GM23338 (cell line): ENCODE results near the gene SLC6A18. TPM values are rescaled to one million over a fixed set of nuclear protein-coding genes. Genes with fewer than 3 reads are reported as not detected.

Source experiments
- ATAC-seq: fragments of 200-7000 bp; cut with Tn5 transposase; 3 replicates; pipeline ENCODE4 v1.9.1; 2020
- DNase-seq: peaks from one replicate; pipeline ENCODE4 v3.0.0-alpha.2; 2015; ENCODE audit warnings: low spot score
- H2AFZ ChIP-seq: fragments of 200-600 bp; sonication (generic); 2 replicates; pipeline ENCODE4 v1.8.0; 2016; ENCODE audit warnings: antibody characterized with exemption, mild to moderate bottlenecking, moderate library complexity
- H3F3A ChIP-seq: fragments of 200-600 bp; sonication (generic); replicated peaks from 2 replicates; pipeline ENCODE4 v1.8.0; 2017; ENCODE audit warnings: antibody characterized with exemption, mixed run types, low read depth
- H3K27ac ChIP-seq: fragments of 200-600 bp; sonication (generic); 2 replicates; pipeline ENCODE4 v1.6.1; 2016; ENCODE audit warnings: low read depth
- H3K27me3 ChIP-seq: fragments of 200-600 bp; sonication (generic); 2 replicates; pipeline ENCODE4 v1.8.0; 2016; ENCODE audit warnings: mild to moderate bottlenecking, mixed run types, moderate library complexity; ENCODE audit not compliant: insufficient read depth
- H3K36me3 ChIP-seq: fragments of 200-600 bp; sonication (generic); 2 replicates; pipeline ENCODE4 v1.8.0; 2016; ENCODE audit warnings: mild to moderate bottlenecking; ENCODE audit not compliant: insufficient read depth
- H3K4me1 ChIP-seq: fragments of 200-600 bp; sonication (generic); 2 replicates; pipeline ENCODE4 v1.8.0; 2016; ENCODE audit warnings: mild to moderate bottlenecking, moderate library complexity; ENCODE audit not compliant: insufficient read depth
- H3K4me2 ChIP-seq: fragments of 200-600 bp; sonication (generic); 2 replicates; pipeline ENCODE4 v1.7.1; 2017; ENCODE audit warnings: mixed run types
- H3K4me3 ChIP-seq: fragments of 200-600 bp; sonication (generic); 2 replicates; pipeline ENCODE4 v1.6.1; 2016; ENCODE audit warnings: mixed run types
- H3K79me2 ChIP-seq: fragments of 200-600 bp; sonication (generic); replicated peaks from 2 replicates; pipeline ENCODE4 v1.8.0; 2017; ENCODE audit warnings: mild to moderate bottlenecking; ENCODE audit not compliant: insufficient read depth
- H3K9me2 ChIP-seq: fragments of 200-600 bp; sonication (generic); 2 replicates; pipeline ENCODE4 v1.8.0; 2017; ENCODE audit not compliant: insufficient read depth
- H4K20me1 ChIP-seq: fragments of 200-600 bp; sonication (generic); replicated peaks from 2 replicates; pipeline ENCODE4 v1.8.0; 2017; ENCODE audit warnings: mild to moderate bottlenecking; ENCODE audit not compliant: insufficient read depth
- H3K27ac Mint-ChIP-seq: 2 replicates; pipeline ENCODE4 v1.8.0; 2020; ENCODE audit warnings: inconsistent platforms, mild to moderate bottlenecking, moderate library complexity, mixed read lengths
- H3K27me3 Mint-ChIP-seq: 3 replicates; pipeline ENCODE4 v1.8.0; 2022; ENCODE audit warnings: low read depth, mild to moderate bottlenecking, moderate library complexity, mixed read lengths, inconsistent platforms; ENCODE audit not compliant: insufficient read depth, poor library complexity
- H3K36me3 Mint-ChIP-seq: 3 replicates; pipeline ENCODE4 v1.8.0; 2021; ENCODE audit warnings: low read depth, mild to moderate bottlenecking, inconsistent platforms, moderate library complexity, mixed read lengths
- H3K4me1 Mint-ChIP-seq: 3 replicates; pipeline ENCODE4 v1.8.0; 2020; ENCODE audit warnings: mild to moderate bottlenecking, inconsistent platforms, mixed read lengths
- H3K4me3 Mint-ChIP-seq: 3 replicates; pipeline ENCODE4 v1.8.0; 2021; ENCODE audit warnings: moderate library complexity, mild to moderate bottlenecking, inconsistent platforms, mixed read lengths
- H3K9me3 Mint-ChIP-seq: 3 replicates; pipeline ENCODE4 v1.8.0; 2020; ENCODE audit warnings: moderate library complexity, mild to moderate bottlenecking, inconsistent platforms, mixed read lengths
- CREB1 ChIP-seq: fragments of 250-450 bp; sonication (Bioruptor Pico); IDR thresholded peaks from 2 replicates; pipeline ENCODE4 v1.5.0; 2020; ENCODE audit warnings: low read depth, mild to moderate bottlenecking, moderate library complexity
- EZH2 ChIP-seq: fragments of 200-600 bp; sonication (generic); IDR thresholded peaks from one replicate; pipeline ENCODE4 v1.8.0; 2017; ENCODE audit warnings: antibody characterized with exemption, mild to moderate bottlenecking, low read depth; ENCODE audit not compliant: unreplicated experiment
- JUNB ChIP-seq: IDR thresholded peaks from one replicate; pipeline ENCODE4 v1.6.1; 2016; ENCODE audit warnings: antibody characterized with exemption; ENCODE audit not compliant: unreplicated experiment
- NANOG ChIP-seq: IDR thresholded peaks from 2 replicates; pipeline ENCODE4 v1.6.1; 2016; ENCODE audit warnings: antibody characterized with exemption, borderline replicate concordance
- POLR2AphosphoS5 ChIP-seq: IDR thresholded peaks from 2 replicates; pipeline ENCODE4 v1.6.1; 2016; ENCODE audit warnings: antibody characterized with exemption, low read depth
- ZNF462 ChIP-seq: fragments of 250-450 bp; sonication (Bioruptor Pico); IDR thresholded peaks from 2 replicates; pipeline ENCODE4 v1.5.0; 2020; ENCODE audit warnings: mild to moderate bottlenecking, moderate library complexity
- polyA plus RNA-seq: library from polyadenylated mRNA; unstranded; fragments of >200 nt; fragmentation: Nextera tagmentation; extraction: Ambion mirVana; gene quantifications from 2 replicates; pipeline ENCODE4 v1.2.1, GENCODE V29; 2016
- total RNA-seq: library from RNA; depleted of rRNA; stranded (reverse); fragments of >200 nt; shearing (Covaris generic); gene quantifications from 2 replicates; pipeline ENCODE4 v1.2.3, GENCODE V29; 2014
- TF ChIP-seq, protein P1 (sequence below): IDR thresholded peaks from one replicate; pipeline ENCODE4 v1.6.1; 2018; ENCODE audit warnings: antibody characterized with exemption; ENCODE audit not compliant: unreplicated experiment

The SLC6A18 gene
- total and polyA plus RNA-seq, 2 experiments from 2014 or later, result not detected

DNA sequence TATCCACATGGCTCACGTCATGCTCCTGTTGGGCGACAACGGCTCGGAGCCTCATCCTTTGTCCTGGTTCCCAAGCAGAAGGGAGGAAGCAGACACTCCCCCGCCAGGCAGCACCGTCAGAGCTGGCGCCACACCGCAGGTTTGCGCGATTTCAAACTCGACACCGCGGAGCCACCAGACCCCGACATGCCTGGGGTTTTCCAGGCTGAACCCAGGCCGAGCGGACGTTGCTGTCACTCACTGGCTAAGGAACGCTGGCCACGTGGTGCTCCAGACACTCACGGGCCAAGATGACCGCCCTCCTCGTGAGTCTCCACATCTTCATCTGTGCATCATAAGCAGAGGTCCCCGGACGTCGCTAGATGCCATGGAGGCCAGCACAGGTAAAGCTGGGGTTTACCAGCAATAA, 60.7 kb downstream of the SLC6A18 start (continued):
- TF ChIP-seq ZNF462 (no peak), CREB1 (CRISPR knock-in tag) (no peak)

DNA sequence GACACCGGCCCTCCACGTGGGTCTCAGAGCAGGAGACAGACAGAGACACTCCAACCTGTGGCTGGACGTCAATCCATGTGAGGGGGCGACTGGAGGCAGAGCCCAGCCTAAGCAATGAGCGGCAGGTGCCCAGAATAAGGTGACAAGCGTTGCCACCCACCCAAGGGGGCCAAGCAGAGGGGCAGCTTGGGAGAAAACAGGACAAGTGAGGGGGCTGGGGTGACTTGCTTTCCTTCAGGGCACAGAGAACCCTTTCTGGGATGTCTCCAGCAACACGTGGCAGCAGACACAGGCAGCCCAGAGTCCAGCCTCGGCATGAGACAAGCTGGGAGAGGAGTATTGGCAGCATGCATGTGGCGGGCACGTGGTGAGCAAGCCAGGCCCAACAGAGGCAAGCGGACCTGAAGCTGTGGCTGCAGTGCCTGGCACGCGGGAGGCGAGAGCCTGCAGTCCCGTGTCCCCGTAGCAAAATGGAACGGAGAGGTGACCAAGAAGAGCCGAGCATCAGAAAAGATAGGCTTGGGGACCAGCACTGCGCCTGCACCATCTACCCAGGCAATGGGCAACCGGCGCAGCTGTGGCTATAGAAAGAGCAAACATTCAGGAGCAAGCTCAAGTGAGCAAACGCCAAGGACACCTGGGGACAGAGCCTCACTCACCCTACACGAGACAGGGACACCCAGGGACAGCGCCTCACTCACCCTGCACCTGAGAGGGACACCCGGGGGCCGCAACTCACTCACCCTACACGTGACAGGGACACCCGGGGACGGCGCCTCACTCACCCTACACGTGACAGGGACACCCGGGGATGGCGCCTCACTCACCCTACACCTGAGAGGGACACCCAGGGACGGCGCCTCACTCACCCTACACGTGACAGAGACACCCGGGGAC, 63.5 kb downstream of the SLC6A18 start:
- H3K79me2 ChIP-seq, result peaks cover 53% of the 10 kb centered on the region
- H3K27ac Mint-ChIP-seq, result no peak overlapping the region
- DNase-seq (no peak), ATAC-seq (no peak)
- H3K36me3 Mint-ChIP-seq, result peaks cover 21% of the 10 kb centered on the region
- no peaks in the 10 kb centered on the region for H3F3A ChIP-seq
- H3K4me3 Mint-ChIP-seq, result no peak overlapping the region
- no peak overlapping the region for H3K27ac ChIP-seq
- H4K20me1 ChIP-seq, result peaks cover 7% of the 10 kb centered on the region; the same call in 1 of the 2 replicates
- no peak overlapping the region for H3K4me3 ChIP-seq
- no peaks in the 10 kb centered on the region for H3K27me3 ChIP-seq
- H3K27me3 Mint-ChIP-seq, result peaks cover 16% of the 10 kb centered on the region
- no peaks in the 10 kb centered on the region for H3K9me2 ChIP-seq
- no peaks in the 10 kb centered on the region for H3K9me3 Mint-ChIP-seq
- H3K36me3 ChIP-seq, result no peaks in the 10 kb centered on the region; the same call in 1 of the 2 replicates
- no peaks in the 10 kb centered on the region; the same call in 2 of the 3 replicates for H3K4me1 Mint-ChIP-seq
- H3K4me1 ChIP-seq, result no peaks in the 10 kb centered on the region
- no peak overlapping the region for H2AFZ ChIP-seq
- H3K4me2 ChIP-seq, result no peak overlapping the region
- TF ChIP-seq, protein P1, sequence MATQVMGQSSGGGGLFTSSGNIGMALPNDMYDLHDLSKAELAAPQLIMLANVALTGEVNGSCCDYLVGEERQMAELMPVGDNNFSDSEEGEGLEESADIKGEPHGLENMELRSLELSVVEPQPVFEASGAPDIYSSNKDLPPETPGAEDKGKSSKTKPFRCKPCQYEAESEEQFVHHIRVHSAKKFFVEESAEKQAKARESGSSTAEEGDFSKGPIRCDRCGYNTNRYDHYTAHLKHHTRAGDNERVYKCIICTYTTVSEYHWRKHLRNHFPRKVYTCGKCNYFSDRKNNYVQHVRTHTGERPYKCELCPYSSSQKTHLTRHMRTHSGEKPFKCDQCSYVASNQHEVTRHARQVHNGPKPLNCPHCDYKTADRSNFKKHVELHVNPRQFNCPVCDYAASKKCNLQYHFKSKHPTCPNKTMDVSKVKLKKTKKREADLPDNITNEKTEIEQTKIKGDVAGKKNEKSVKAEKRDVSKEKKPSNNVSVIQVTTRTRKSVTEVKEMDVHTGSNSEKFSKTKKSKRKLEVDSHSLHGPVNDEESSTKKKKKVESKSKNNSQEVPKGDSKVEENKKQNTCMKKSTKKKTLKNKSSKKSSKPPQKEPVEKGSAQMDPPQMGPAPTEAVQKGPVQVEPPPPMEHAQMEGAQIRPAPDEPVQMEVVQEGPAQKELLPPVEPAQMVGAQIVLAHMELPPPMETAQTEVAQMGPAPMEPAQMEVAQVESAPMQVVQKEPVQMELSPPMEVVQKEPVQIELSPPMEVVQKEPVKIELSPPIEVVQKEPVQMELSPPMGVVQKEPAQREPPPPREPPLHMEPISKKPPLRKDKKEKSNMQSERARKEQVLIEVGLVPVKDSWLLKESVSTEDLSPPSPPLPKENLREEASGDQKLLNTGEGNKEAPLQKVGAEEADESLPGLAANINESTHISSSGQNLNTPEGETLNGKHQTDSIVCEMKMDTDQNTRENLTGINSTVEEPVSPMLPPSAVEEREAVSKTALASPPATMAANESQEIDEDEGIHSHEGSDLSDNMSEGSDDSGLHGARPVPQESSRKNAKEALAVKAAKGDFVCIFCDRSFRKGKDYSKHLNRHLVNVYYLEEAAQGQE, result no peak
- TF ChIP-seq EZH2, result no peak
- no peak for TF ChIP-seq JUNB
- TF ChIP-seq POLR2AphosphoS5, result no peak
- TF ChIP-seq CREB1 (CRISPR knock-in tag), result no peak
- no peak for TF ChIP-seq NANOG
